GM10266 (cell line): ENCODE measurements around the gene MPP2.

Experiments
- DNase-seq: peaks from one replicate; pipeline ENCODE4 v3.0.0; 2012; ENCODE audit errors: extremely low spot score
- TF ChIP-seq, protein P1 (sequence below): IDR thresholded peaks from 2 replicates; pipeline ENCODE4 v1.5.1; 2012; ENCODE audit warnings: mild to moderate bottlenecking, low read depth; ENCODE audit not compliant: control insufficient read depth, insufficient read depth; ENCODE audit errors: missing control alignments

MPP2 gene

DNA sequence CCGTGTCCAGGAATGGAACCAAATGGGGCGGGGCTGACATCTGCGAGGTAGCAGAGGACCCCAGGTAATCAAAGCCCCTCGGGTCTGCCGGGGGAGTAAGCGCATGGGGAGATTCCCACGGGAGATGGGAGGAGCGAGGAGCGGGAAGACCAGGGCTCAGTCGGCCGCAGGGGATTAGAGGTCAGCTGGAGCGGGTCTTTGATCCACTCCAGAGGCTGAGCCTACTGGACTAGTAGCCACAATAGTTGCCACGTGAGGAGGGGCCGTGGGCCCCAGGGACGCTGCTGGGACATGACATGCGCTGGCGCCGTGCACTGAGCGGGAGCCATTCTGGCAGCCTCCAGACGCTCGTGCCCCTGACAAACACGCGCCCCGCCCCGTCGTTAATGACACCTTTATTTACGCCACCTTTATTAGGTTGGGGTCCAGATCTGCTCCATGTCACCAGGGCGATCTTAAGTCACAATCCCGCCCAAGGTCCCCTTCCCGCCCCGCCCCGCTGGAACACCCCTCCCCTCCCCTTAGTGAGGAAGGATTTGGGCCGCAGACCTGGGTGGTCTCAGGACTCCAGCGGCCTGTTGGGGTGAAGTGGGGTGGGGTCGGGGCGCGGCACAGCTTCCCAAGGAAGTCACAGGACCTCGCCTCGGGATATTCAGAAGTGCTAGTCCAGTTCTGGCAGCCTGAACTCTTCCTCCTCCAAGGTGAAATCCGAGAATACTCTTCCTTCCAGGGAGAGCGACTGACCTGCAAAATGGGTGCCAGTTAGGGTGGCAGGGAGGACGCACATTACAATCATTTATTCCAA, 19.9 kb upstream of the MPP2 start:
- TF ChIP-seq, protein P1, sequence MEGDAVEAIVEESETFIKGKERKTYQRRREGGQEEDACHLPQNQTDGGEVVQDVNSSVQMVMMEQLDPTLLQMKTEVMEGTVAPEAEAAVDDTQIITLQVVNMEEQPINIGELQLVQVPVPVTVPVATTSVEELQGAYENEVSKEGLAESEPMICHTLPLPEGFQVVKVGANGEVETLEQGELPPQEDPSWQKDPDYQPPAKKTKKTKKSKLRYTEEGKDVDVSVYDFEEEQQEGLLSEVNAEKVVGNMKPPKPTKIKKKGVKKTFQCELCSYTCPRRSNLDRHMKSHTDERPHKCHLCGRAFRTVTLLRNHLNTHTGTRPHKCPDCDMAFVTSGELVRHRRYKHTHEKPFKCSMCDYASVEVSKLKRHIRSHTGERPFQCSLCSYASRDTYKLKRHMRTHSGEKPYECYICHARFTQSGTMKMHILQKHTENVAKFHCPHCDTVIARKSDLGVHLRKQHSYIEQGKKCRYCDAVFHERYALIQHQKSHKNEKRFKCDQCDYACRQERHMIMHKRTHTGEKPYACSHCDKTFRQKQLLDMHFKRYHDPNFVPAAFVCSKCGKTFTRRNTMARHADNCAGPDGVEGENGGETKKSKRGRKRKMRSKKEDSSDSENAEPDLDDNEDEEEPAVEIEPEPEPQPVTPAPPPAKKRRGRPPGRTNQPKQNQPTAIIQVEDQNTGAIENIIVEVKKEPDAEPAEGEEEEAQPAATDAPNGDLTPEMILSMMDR = no peak
- no peak for DNase-seq

DNA sequence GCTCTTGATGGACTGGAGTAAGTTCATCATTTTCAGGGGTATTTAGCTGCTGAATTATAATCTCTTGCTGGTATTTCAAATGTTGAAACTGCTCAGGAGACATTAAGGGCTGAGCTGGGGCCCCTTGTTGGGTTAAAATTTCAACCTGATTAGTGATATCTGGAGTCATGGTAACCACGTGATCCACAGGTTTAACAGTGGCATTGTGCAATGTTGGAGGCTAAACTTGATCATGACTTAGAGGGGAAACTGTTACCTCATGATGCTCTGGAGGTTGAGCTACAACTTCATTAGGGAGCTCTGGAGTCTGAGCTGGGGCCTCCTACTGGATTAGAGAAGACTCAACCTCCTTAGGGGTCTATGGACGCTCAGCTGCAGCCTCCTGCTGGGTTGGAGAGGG, 17.2 kb upstream of the MPP2 start:
- TF ChIP-seq, protein P1 = no peak
- DNase-seq = no peak

DNA sequence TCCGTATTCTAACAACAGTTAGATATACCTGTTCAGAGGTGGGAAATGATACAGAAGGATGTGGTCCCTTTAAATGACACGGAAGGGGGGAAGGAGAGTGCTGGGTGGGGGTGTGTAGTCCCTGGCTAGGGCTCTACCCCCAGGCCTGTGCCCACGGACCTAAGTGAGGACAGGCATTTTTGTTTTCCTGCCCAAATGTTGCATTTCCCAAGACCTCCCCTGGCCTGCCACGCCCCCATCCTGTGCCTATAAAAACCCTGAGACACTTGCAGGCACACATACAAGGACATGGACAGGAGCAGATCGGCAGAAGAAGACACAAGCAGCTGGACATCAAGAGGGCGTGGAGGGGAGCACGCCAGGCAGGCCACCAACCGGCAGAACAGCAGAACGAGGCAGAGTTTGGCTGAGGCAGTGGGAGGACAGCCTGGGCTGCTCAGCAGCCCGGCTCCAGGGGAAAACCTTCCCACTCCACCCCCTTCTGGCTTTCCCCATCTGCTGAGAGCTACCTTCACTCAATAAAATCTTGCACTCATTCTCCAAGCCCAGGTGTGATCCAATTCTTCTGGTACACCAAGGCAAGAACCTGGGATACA, 13.3 kb upstream of the MPP2 start:
- no peak for DNase-seq
- TF ChIP-seq, protein P1 = no peak

DNA sequence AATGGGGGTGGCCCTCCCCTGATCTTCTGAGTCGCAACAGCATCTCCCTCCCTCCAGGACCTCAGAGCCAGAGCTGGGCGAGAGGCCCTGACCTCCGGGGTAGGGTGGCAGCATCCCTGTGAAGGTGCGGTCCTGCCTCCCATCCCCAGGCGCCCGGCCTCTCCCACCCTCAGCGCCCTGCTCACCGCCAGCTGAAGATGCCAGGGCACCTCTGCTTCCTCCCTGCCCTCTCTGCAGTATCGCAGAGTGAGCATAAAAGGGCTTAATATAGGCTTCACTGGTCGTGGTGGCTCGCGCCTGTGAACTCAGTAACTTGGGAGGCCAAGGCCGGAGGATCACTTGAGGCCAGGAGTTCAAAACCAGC, 10.7 kb upstream of the MPP2 start:
- DNase-seq = no peak
- TF ChIP-seq, protein P1 = no peak

DNA sequence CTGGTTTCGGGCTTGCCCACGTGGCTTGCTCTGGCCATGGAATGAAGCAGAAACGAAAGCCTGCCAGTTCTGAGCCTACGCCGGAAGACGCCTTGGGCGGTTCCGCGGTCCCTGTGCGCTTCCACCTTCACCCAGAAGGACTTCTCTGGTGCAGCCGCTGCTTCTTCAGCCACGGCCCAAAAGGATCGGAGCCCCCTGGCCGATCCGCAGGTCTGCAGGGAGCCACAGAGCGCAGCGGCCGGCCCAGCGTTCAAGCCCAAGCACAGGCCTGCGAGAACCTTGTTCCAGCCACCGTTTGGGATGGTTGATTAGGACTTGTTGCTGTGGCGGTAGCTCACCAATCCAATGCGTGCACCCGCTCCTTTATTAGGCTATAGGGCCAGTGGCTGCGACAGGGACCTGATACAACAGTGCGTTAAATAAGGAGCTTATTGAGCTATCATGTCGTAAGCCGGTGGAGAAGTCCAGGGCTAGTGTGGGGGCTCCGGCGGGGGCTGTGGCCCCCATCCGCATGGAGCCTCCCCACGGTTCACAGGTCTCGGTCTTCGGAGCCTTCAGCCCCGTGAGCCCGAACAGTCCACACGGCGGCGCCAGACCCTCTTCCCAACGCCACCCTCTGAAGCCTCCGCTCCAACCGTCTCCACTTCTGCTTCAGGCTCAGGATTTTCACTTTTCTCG, 10.2 kb upstream of the MPP2 start:
- TF ChIP-seq, protein P1 = peak; percentile 68
- DNase-seq = no peak

DNA sequence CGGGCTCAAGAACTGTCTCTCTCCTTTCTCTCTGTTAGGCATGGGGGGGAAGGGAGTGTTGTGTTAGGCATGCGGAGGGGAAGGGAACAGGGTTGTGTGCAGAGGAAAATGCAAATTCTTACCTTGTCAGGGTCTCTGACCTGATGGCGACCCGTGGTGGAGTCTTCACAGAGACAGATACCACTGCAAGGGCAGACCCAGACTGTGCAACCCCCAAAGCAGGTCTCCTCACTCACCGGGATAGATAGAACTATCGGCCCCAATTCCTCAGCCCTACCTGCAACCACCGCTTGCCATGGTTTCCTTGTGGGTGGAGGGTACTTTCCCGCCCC, 9.6 kb upstream of the MPP2 start:
- TF ChIP-seq, protein P1 = no peak
- DNase-seq = no peak

DNA sequence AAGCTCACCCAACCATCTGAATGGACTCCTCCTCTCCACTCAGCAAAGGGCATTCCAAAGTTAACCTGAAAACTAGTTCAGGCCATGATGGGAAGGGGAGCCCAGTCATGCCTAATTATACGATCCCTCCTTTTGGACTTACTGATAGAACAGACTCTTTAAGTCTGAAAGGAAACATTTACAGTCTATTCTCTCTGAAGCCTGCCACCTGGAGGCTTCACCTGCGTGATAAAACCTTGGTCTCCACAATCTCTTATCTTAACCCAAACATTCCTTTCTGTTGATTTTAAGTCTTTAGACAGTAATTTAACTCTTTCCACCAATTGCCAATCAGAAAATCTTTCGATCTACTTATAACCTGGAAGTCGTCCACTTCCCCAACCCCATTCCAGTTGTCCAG, 9.0 kb upstream of the MPP2 start:
- DNase-seq = no peak

More for the DNA sequence above, 9.0 kb upstream of the MPP2 start:
- TF ChIP-seq, protein P1 = no peak
